ENCODE data around the gene CDT1. TPM values are rescaled to one million over a fixed set of nuclear protein-coding genes. Genes with fewer than 3 reads are reported as not detected.

Gene CDT1
- total RNA-seq, 1 experiment from 2014 or later = 160 TPM

DNA sequence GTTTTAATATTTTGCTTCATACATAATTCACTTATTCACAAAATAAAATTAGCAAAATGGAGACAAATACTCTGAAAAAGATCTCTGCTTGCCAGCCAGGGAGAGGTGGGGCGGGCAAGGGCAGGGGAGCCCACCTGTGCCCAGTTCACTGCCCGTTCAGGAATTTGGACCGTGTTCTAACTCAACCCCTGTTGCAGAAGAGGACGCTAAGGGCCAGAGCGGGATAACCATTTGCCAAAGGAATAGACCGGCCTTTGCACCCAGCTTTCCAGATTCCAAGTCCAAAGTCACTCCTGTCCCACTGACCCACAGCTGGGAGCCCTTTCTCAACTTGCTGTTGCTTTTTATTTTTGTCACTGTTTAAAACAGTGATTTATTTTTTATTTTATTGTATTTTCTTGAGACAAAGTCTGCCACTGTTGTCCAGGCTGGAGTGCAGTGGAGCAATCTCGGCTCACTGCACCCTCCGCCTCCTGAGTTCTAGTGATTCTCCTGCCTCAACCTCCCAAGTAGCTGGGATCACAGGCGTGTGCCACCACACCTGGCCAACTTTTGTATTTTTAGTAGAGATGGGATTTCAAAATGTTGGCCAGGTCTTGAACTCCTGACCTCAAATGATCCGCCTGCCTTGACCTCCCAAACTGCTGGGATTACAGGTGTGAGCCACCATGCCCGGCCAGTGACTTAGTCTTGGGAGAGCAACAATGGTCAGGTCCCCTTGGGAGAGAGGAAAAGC, 15.8 kb upstream of the CDT1 start:
- ATAC-seq (no peak), DNase-seq (ENCODE audit: low read depth, low spot score) (no peak)
- ChIA-PET POLR2A (interaction anchor here (0.9 kb wide), 1 partner anchor 13 kb away, joined by 4 read pairs; no protein-coding TSS in a partner anchor), RAD21 (ENCODE audit: low non-redundant PET in 1 of 2, low total read pairs in 2 of 2, uncharacterized antibody in 2 of 2, unreplicated experiment in 2 of 2) (no interaction called here), CTCF (interaction anchor here (8.9 kb wide), 1 partner anchor 50 kb away, joined by 59 read pairs; no protein-coding TSS in a partner anchor)
- Histone ChIP-seq H3K9me2 (ENCODE audit: insufficient read depth) (no peaks in the 10 kb centered on the region), H3K4me3 (replicated peaks in 1 of 2; ENCODE audit: low read depth in 1 of 2, low read length in 2 of 2) (no peak overlapping the region), H2AFZ (ENCODE audit: low read depth, low read length, poor library complexity, severe bottlenecking) (no peak overlapping the region), H3K36me3 (ENCODE audit: control insufficient read depth in 1 of 2, insufficient read depth in 2 of 2, low read length in 2 of 2) (no peaks in the 10 kb centered on the region), H3K9me3 (ENCODE audit: control insufficient read depth in 1 of 2, insufficient read depth in 1 of 2, low read depth in 1 of 2, low read length in 2 of 2) (no peaks in the 10 kb centered on the region), H3K27ac (ENCODE audit: low read depth, low read length) (no peak overlapping the region), H3K4me1 (ENCODE audit: control insufficient read depth in 1 of 2, insufficient read depth in 2 of 2, low read length in 2 of 2) (peaks cover 12 to 27% of the 10 kb centered on the region in 2 experiments), H3K9ac (ENCODE audit: low read length) (no peak overlapping the region), H3K79me2 (ENCODE audit: insufficient read depth, low read length) (peaks cover 22% of the 10 kb centered on the region), H3K27me3 (ENCODE audit: insufficient read depth, low read length) (no peaks in the 10 kb centered on the region), H4K20me1 (ENCODE audit: insufficient read depth) (peaks cover 4% of the 10 kb centered on the region; the same call in 1 of the 2 replicates), H3K4me2 (ENCODE audit: low read length) (no peak overlapping the region)
- intact Hi-C loops (cut with micrococcal nuclease) = no loop called here
- no TSS peak for BruUV-seq (replicated peaks)
- no peak for TF ChIP-seq POLR2AphosphoS5 (IDR thresholded peaks at IDR 0.05; ENCODE audit: low read depth, low read length)
- no peak for TF ChIP-seq RAD21 (IDR thresholded peaks at IDR 0.05; ENCODE audit: low read depth)
- no peak for TF ChIP-seq TCF7L2 (IDR thresholded peaks at IDR 0.05; ENCODE audit: borderline replicate concordance, extremely low read depth, insufficient read depth, insufficient read length)
- TF ChIP-seq EGR1 (IDR thresholded peaks at IDR 0.05; ENCODE audit: low read depth) = no peak
- no peak for TF ChIP-seq ZNF274 (IDR thresholded peaks at IDR 0.05; ENCODE audit: low read depth, low read length)
- TF ChIP-seq EZH2 (IDR thresholded peaks at IDR 0.05) = no peak
- TF ChIP-seq SIN3A (IDR thresholded peaks at IDR 0.05; ENCODE audit: low read depth) = no peak
- TF ChIP-seq, protein P1, sequence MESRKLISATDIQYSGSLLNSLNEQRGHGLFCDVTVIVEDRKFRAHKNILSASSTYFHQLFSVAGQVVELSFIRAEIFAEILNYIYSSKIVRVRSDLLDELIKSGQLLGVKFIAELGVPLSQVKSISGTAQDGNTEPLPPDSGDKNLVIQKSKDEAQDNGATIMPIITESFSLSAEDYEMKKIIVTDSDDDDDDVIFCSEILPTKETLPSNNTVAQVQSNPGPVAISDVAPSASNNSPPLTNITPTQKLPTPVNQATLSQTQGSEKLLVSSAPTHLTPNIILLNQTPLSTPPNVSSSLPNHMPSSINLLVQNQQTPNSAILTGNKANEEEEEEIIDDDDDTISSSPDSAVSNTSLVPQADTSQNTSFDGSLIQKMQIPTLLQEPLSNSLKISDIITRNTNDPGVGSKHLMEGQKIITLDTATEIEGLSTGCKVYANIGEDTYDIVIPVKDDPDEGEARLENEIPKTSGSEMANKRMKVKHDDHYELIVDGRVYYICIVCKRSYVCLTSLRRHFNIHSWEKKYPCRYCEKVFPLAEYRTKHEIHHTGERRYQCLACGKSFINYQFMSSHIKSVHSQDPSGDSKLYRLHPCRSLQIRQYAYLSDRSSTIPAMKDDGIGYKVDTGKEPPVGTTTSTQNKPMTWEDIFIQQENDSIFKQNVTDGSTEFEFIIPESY (IDR thresholded peaks at IDR 0.05; ENCODE audit: extremely low read depth, insufficient replicate concordance, low read length) = no peak
- no peak for TF ChIP-seq CEBPB (IDR thresholded peaks at IDR 0.05; ENCODE audit: low read depth)
- TF ChIP-seq, protein P2, sequence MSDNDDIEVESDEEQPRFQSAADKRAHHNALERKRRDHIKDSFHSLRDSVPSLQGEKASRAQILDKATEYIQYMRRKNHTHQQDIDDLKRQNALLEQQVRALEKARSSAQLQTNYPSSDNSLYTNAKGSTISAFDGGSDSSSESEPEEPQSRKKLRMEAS (IDR thresholded peaks at IDR 0.05) = no peak
- no peak for TF ChIP-seq JUND (IDR thresholded peaks at IDR 0.05)
- no peak for TF ChIP-seq YY1 (IDR thresholded peaks at IDR 0.05; ENCODE audit: extremely low read depth, insufficient replicate concordance, low read depth, low read length)
- no peak for TF ChIP-seq ZFX (IDR thresholded peaks at IDR 0.05)
- TF ChIP-seq, protein P3, sequence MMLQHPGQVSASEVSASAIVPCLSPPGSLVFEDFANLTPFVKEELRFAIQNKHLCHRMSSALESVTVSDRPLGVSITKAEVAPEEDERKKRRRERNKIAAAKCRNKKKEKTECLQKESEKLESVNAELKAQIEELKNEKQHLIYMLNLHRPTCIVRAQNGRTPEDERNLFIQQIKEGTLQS (IDR thresholded peaks at IDR 0.05) = no peak
- no peak for TF ChIP-seq CBX3 (IDR thresholded peaks at IDR 0.05; ENCODE audit: low read depth)
- TF ChIP-seq, protein P4, sequence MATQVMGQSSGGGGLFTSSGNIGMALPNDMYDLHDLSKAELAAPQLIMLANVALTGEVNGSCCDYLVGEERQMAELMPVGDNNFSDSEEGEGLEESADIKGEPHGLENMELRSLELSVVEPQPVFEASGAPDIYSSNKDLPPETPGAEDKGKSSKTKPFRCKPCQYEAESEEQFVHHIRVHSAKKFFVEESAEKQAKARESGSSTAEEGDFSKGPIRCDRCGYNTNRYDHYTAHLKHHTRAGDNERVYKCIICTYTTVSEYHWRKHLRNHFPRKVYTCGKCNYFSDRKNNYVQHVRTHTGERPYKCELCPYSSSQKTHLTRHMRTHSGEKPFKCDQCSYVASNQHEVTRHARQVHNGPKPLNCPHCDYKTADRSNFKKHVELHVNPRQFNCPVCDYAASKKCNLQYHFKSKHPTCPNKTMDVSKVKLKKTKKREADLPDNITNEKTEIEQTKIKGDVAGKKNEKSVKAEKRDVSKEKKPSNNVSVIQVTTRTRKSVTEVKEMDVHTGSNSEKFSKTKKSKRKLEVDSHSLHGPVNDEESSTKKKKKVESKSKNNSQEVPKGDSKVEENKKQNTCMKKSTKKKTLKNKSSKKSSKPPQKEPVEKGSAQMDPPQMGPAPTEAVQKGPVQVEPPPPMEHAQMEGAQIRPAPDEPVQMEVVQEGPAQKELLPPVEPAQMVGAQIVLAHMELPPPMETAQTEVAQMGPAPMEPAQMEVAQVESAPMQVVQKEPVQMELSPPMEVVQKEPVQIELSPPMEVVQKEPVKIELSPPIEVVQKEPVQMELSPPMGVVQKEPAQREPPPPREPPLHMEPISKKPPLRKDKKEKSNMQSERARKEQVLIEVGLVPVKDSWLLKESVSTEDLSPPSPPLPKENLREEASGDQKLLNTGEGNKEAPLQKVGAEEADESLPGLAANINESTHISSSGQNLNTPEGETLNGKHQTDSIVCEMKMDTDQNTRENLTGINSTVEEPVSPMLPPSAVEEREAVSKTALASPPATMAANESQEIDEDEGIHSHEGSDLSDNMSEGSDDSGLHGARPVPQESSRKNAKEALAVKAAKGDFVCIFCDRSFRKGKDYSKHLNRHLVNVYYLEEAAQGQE (IDR thresholded peaks at IDR 0.05; ENCODE audit: low read depth) = no peak
- no peak for TF ChIP-seq FOSL1 (IDR thresholded peaks at IDR 0.05; ENCODE audit: low read depth)
- no peak for TF ChIP-seq POLR2A (IDR thresholded peaks at IDR 0.05; ENCODE audit: borderline replicate concordance, extremely low read depth, insufficient read depth, insufficient read length)
- TF ChIP-seq, protein P5, sequence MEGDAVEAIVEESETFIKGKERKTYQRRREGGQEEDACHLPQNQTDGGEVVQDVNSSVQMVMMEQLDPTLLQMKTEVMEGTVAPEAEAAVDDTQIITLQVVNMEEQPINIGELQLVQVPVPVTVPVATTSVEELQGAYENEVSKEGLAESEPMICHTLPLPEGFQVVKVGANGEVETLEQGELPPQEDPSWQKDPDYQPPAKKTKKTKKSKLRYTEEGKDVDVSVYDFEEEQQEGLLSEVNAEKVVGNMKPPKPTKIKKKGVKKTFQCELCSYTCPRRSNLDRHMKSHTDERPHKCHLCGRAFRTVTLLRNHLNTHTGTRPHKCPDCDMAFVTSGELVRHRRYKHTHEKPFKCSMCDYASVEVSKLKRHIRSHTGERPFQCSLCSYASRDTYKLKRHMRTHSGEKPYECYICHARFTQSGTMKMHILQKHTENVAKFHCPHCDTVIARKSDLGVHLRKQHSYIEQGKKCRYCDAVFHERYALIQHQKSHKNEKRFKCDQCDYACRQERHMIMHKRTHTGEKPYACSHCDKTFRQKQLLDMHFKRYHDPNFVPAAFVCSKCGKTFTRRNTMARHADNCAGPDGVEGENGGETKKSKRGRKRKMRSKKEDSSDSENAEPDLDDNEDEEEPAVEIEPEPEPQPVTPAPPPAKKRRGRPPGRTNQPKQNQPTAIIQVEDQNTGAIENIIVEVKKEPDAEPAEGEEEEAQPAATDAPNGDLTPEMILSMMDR (IDR thresholded peaks at IDR 0.05 in 2 of 3, conservative IDR thresholded peaks at IDR 0.05 in 1 of 3; ENCODE audit: borderline replicate concordance in 1 of 3, insufficient read depth in 1 of 3, low read depth in 2 of 3, low read length in 2 of 3) = no peak
